NCI-H2081 (cell line): ENCODE data around the gene XPR1.
"Not testable (repeated sequence)": the region's sequence is repeated elsewhere in the genome, so short reads cannot be mapped to it uniquely, and the experiment has no call there.

Source experiments
- DNase-seq, 2 experiments: peaks; one replicate each; lab custom pipeline; 2025; lab: John Stamatoyannopoulos, UW

Gene XPR1

GRCh38 chr1:180785291-180785690, 153.5 kb downstream of the XPR1 start:
- no peak for DNase-seq

DNA sequence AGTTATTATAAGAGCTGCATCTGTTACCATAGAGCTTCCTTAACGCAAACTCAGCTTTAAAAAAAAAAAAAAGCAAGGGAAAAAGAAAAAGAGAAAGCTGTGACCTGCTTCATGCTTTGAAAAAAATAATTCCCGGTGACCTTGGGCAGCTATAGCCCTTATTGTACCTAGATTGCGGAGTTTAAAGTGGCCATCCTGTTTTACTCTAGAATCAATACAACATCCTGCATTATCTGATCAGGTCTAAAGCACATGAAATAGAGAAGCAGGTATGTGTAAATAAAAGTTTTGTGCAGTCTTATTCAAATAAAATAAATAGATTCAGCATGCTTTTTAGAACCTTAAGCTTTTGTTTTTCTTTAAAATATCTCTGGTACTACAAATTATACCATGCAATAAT, 154.1 kb downstream of the XPR1 start:
- no peak for DNase-seq

- DNase-seq = no peak
Observed at GRCh38 chr1:180786624-180787023, 154.8 kb downstream of the XPR1 start.

DNA sequence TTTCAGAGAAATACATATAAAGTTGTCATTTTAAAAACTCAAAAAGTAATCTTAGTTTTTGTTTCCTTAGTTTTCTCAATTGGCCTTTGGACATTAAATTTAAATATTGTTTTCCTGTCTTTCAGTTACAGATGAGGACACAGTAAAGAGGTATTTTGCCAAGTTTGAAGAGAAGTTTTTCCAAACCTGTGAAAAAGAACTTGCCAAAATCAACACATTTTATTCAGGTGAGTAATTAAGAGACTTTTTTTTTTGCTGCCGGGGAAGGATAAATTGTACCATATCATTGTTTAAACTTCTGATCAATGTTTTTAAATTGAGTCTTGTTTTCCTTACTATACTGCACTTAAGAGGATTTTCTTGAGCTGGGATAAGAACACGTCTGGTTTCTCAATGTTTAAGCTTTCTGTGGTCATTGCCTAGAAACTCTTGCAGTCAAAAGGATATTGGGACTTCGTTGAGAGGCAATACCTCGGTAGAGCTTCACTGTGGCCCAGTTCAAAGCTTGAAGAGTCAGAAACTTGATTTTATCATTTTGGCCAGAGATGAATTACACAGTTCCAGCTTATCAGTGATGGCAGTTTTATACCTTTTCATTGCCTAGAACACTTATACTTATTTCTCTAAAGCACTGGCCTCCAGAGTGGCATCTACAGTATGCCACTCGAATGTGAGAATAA, 155.9 kb downstream of the XPR1 start:
- DNase-seq = no peak

DNA sequence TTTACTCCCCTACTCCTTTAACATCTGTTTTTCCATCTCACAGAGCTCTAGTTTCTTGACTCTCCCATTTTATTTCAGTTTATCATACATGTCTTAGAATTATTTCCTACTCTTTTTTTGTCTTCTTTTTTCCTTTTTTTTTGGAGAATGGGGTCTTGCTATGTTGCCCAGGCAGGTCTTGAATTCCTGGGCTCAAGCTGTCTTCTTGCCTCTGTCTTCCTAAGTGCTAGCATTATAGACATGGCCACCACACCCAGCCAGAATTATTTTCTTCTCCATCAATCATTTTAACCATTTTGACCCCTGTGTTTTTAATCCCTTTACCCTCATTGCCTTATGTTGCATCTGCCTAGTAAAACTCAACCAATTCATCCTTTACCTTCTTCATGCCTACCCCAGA, 157.6 kb downstream of the XPR1 start:
- DNase-seq = no peak

DNA sequence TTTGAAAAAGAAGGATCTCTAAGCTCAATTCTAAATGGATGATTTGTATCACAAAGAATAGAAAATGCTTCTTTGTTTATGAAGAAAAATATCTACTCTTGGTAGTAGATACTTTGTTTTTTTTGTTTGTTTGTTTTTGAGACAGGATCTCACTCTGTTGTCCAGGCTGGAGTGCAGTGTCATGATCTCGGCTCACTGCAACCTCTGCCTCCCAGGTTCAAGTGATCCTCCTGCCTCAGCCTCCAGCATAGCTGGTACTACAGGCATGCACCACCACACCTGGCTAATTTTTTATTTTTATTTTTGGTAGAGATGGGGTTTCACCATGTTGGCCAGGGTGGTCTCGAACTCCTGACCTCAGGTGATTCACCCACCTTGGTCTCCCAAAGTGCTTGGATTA, 159.3 kb downstream of the XPR1 start:
- DNase-seq = not testable (repeated sequence)

DNA sequence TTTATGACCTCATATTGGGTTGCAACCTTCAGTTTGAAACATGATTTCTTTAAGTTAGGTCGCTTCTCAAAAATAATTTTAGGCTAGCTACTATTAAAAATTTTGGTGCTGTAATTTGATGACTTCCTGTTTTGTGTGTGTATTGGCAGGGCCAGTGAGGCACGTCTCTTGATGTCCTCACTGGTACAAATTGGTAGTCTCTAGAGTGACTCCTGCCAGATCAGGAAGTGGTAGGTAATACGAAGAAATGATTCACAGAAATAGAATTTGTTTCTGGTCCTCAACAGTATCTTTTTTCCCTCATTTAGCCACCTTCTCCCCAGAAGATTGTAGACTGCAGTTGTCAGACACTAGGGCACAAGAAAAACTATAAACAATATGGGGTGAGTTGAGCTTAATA, 160.0 kb downstream of the XPR1 start:
- DNase-seq = no peak

- no peak for DNase-seq
Observed at GRCh38 chr1:180793451-180793850, 161.6 kb downstream of the XPR1 start.

GRCh38 chr1:180796897-180797640, 165.2 kb downstream of the XPR1 start:
- no peak for DNase-seq

DNA sequence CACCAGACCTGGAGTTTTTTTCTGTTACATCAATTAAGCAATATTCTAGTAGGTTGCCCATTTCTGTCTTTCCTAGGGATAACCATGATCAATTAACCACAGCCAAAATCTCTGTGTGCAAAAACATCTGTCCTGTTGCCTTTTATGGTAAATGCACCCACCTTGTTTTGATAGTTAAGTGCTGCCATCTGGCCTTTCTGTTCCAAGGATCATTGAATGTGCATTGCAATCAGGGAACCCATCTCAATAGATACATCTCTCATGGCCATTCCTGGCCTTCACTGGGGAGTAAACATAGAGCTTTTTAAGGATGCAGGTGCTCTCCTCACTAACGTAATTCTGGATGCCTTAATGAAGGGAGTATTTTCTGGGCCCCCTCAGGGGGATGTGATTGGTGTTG, 169.1 kb downstream of the XPR1 start:
- DNase-seq = no peak

- no peak for DNase-seq
Observed at GRCh38 chr1:180802813-180803212, 171.0 kb downstream of the XPR1 start.

- no peak for DNase-seq
Observed at GRCh38 chr1:180805316-180805715, 173.5 kb downstream of the XPR1 start.

DNA sequence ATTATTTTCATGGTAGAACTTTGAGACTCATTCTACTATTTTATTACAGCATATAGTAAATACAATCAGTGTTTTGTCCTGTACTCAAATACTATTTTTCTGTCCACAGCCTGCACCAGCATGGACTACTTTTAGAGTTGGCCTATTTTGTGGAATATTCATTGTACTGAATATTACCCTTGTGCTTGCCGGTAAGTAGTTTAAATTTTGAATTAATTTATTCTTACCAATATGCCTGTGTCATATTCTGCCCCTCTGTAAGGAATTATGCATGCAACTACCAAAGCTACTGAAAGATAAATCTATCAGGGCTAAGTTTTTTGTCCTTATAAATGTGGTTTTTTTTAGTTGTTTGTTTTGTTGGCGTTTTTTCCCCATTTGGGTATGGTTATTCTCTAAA, 179.5 kb downstream of the XPR1 start:
- DNase-seq = no peak

GRCh38 chr1:180811886-180812285, 180.1 kb downstream of the XPR1 start:
- DNase-seq = no peak

DNA sequence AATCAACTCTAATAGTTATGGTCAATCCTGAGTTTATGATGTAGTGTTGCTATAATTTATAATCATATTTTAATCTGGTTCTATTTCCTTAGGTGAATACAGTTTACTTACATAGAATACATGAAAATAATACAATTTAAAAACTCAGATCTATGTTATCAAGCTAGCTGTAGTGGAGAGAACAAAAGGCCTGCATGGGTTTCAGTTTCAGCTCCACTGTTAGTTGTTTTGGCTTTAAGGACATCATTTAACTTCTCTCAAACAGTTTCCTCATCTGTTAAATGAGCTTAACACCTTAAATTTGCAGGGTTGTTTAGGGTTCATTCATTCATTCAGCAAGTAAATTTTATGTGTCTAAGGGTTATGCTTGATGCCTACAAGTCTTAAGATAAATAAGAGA, 182.4 kb downstream of the XPR1 start:
- DNase-seq = no peak

- DNase-seq = peak; percentile 9 to 68
Observed at GRCh38 chr1:180815188-180815587, 183.4 kb downstream of the XPR1 start.

DNA sequence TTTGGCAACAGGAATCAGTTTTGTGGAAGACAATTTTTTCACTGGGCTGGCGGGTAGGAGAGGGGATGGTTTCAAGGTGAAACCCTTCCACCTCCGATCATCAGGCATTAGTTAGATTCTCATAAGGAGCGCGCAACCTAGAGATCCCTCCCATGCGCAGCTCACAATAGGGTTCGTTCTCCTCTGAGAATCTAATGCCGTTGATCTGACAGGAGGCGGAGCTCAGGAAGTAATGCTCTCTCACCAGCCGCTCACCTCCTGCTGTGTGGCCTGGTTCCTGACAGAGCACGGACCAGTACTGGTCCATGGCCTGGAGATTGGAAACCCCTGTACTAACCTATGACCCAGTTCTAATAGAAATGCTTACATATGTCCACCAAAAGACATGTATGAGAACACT, 184.3 kb downstream of the XPR1 start:
- peak in 1 of 2 experiments; percentile 35 for DNase-seq

GRCh38 chr1:180821970-180822369, 190.1 kb downstream of the XPR1 start:
- DNase-seq = no peak

DNA sequence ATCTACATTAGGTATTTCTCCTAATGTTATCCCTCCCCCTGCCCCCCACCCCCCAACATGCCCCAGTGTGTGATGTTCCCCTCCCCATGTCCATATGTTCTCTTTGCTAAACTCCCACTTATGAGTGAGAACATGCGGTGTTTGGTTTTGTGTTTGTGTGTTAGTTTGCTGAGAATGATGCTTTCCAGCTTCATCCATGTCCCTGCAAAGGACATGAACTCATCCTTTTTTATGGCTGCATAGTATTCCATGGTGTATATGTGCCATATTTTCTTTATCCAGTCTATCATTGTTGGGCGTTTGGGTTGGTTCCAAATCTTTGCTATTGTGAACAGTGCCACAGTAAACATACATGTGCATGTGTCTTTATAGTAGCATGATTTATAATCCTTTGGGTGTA, 199.7 kb downstream of the XPR1 start:
- DNase-seq = not testable (repeated sequence)

DNA sequence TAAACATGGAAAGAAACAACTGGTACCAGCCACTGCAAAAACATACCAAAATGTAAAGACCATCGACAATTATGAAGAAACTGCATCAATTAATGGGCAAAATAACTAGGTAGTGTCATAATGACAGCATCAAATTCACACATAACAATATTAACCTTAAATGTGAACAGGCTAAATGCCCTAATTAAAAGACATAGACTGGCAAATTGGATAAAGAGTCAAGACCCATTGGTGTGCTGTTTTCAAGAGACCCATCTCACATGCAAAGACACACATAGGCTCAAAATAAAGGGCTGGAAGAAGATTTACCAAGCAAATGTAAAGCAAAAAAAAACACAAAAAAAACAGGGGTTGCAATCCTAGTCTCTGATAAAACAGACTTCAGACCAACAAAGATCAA, 201.4 kb downstream of the XPR1 start:
- not testable (repeated sequence) for DNase-seq

GRCh38 chr1:180836449-180836848, 204.6 kb downstream of the XPR1 start:
- DNase-seq = no peak

GRCh38 chr1:180837020-180837419, 205.2 kb downstream of the XPR1 start:
- DNase-seq = no peak

GRCh38 chr1:180838535-180838934, 206.7 kb downstream of the XPR1 start:
- no peak for DNase-seq

DNA sequence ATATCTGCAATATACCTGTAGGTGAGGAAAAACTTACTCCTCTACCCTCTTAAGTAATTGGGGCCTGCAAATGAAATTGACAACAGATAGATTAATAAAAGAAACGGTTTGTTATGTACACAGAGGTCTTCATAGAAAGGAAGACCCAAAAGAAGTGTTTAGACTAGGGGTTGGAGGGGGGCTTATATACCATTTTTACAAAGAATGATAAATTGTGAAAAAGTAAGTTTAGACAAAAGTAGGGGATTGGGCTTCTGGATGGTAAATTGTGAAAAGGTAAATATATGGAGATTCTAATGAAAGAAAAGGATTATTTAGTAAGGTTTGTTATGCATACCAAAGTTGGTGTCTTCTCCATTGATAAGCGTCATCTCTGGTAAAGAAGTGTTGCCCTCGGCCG, 207.7 kb downstream of the XPR1 start:
- no peak for DNase-seq
